K562 (cell line): ENCODE results near the gene CABLES1. TPM values are rescaled to one million over a fixed set of nuclear protein-coding genes. Genes with fewer than 3 reads are reported as not detected.

Source experiments
- ATAC-seq: fragments of 200-7000 bp; cut with Tn5 transposase; 3 replicates; pipeline ENCODE4 v1.9.1; 2020; ENCODE audit warnings: moderate library complexity
- BruUV-seq: library from RNA; stranded (reverse); fragments of 400-500 nt; replicated peaks from 2 replicates; lab custom pipeline; 2021; lab: Mats Ljungman, UMichigan
- CTCF ChIA-PET: fragments of 300-600 bp; formaldehyde crosslinking; extraction: SDS; loops from one replicate; lab custom pipeline; 2021; ENCODE audit warnings: low intra/inter-chr PET ratio; lab: Yijun Ruan, JAX
- POLR2A ChIA-PET: fragments of 300-600, 350-650 bp; sonication (Branson Sonifier 250); formaldehyde crosslinking; extraction: SDS; loops from one replicate; lab custom pipeline; 2021; ENCODE audit warnings: antibody characterized with exemption, inconsistent platforms; lab: Yijun Ruan, JAX
- DNase-seq, 4 experiments: peaks; one replicate each; pipeline versions ENCODE4 v3.0.0 to v3.0.0-alpha.2; 2011 to 2018; ENCODE audit warnings: low spot score in 3 of 4, mixed read lengths in 3 of 4; ENCODE audit errors: extremely low read depth in 1 of 4
- FAIRE-seq: peaks from 2 replicates; lab custom pipeline; 2011; peaks lifted over from hg19 to GRCh38; lab: Jason Lieb, UNC
- H2AFZ ChIP-seq: 2 replicates; pipeline ENCODE4 v1.6.0; 2011; ENCODE audit warnings: low read depth, low read length, control low read depth, inconsistent platforms
- H3K27ac ChIP-seq: fragments of 200-600 bp; 3 replicates; pipeline ENCODE4 v1.8.0; 2011; ENCODE audit warnings: low read depth, mild to moderate bottlenecking, control low read depth, inconsistent platforms, low read length, moderate library complexity, mixed read lengths; ENCODE audit errors: extremely low read depth
- H3K27me3 ChIP-seq, 2 experiments: fragments of 300-600 bp in 1 of 2; 2 replicates in 1 of 2; 3 replicates in 1 of 2; pipeline versions ENCODE4 v1.6.0 to v1.8.0; 2011; ENCODE audit warnings: inconsistent platforms in 2 of 2, low read length in 2 of 2, mild to moderate bottlenecking in 1 of 2, mixed read lengths in 1 of 2, moderate library complexity in 1 of 2; ENCODE audit not compliant: control insufficient read depth in 2 of 2, insufficient read depth in 2 of 2
- H3K36me3 ChIP-seq: fragments of 300-600 bp; 3 replicates; pipeline ENCODE4 v1.8.0; 2011; ENCODE audit warnings: mild to moderate bottlenecking, low read length, inconsistent platforms; ENCODE audit not compliant: control insufficient read depth, insufficient read depth
- H3K4me1 ChIP-seq, 2 experiments: fragments of 200-600 bp in 1 of 2; replicated peaks in 1 of 2; 2 replicates in 1 of 2; 3 replicates in 1 of 2; pipeline versions ENCODE4 v1.5.1 to v1.8.0; 2011; ENCODE audit warnings: inconsistent platforms in 2 of 2, low read length in 2 of 2, mild to moderate bottlenecking in 1 of 2, mixed read lengths in 1 of 2, moderate library complexity in 1 of 2; ENCODE audit not compliant: control insufficient read depth in 2 of 2, insufficient read depth in 2 of 2
- H3K4me2 ChIP-seq: 2 replicates; pipeline ENCODE4 v1.6.1; 2011; ENCODE audit warnings: low read length, control low read depth, inconsistent platforms, mixed read lengths; ENCODE audit not compliant: insufficient read depth
- H3K4me3 ChIP-seq: fragments of 200-600 bp; sonication (generic), shearing (Covaris generic); 2 replicates; pipeline ENCODE4 v1.5.1; 2016; ENCODE audit warnings: control low read depth, inconsistent platforms
- H3K79me2 ChIP-seq: fragments of 200-600 bp; 3 replicates; pipeline ENCODE4 v1.8.0; 2011; ENCODE audit warnings: low read length, inconsistent platforms; ENCODE audit not compliant: control insufficient read depth, insufficient read depth
- H3K9ac ChIP-seq, 2 experiments: 2 replicates each; pipeline versions ENCODE4 v1.6.0 to v1.6.1; 2011; ENCODE audit warnings: low read depth in 2 of 2, low read length in 2 of 2, control low read depth in 1 of 2, inconsistent platforms in 1 of 2, mild to moderate bottlenecking in 1 of 2, mixed read lengths in 1 of 2; ENCODE audit not compliant: insufficient read depth in 1 of 2
- H3K9me1 ChIP-seq: one replicate; pipeline ENCODE4 v1.6.0; 2011; ENCODE audit warnings: inconsistent platforms, mild to moderate bottlenecking, low read length, moderate library complexity; ENCODE audit not compliant: control insufficient read depth, insufficient read depth
- H3K9me3 ChIP-seq: replicated peaks from 2 replicates; pipeline ENCODE4 v1.5.1; 2011; ENCODE audit warnings: low read depth, low read length, inconsistent platforms; ENCODE audit not compliant: control insufficient read depth, insufficient read depth
- H4K20me1 ChIP-seq: replicated peaks from 2 replicates; pipeline ENCODE4 v1.6.1; 2011; ENCODE audit warnings: low read length, inconsistent platforms, mixed read lengths; ENCODE audit not compliant: control insufficient read depth, insufficient read depth
- BCL6 ChIP-seq: fragments of 250-450 bp; sonication (Bioruptor Pico); IDR thresholded peaks from 2 replicates; pipeline ENCODE4 v1.4.0; 2020
- CBFA2T3 ChIP-seq: fragments of 450-650 bp; IDR thresholded peaks from 2 replicates; pipeline ENCODE4 v1.6.1; 2017
- CHCHD3 ChIP-seq: fragments of 250-450 bp; sonication (Bioruptor Pico); IDR thresholded peaks from 2 replicates; pipeline ENCODE4 v2.1.2; 2022; ENCODE audit warnings: mild to moderate bottlenecking
- DDX20 ChIP-seq: fragments of 450-650 bp; IDR thresholded peaks from 2 replicates; pipeline ENCODE4 v1.6.1; 2016; ENCODE audit warnings: missing genetic modification characterization, low read depth, mild to moderate bottlenecking, missing compliant biosample characterization, moderate library complexity
- GATAD2B ChIP-seq: fragments of 450-650 bp; IDR thresholded peaks from 2 replicates; pipeline ENCODE4 v1.6.1; 2017; ENCODE audit warnings: mild to moderate bottlenecking, borderline replicate concordance
- JUNB ChIP-seq: fragments of 450-650 bp; formaldehyde crosslinking; conservative IDR thresholded peaks from 2 replicates; pipeline ENCODE4 v1.4.0; 2020; ENCODE audit warnings: mild to moderate bottlenecking
- LARP7 ChIP-seq: fragments of 450-650 bp; IDR thresholded peaks from 2 replicates; pipeline ENCODE4 v1.6.1; 2016
- NRF1 ChIP-seq, 2 experiments: fragments of 450-650 bp; IDR thresholded peaks in 1 of 2; conservative IDR thresholded peaks in 1 of 2; 2 replicates each; pipeline ENCODE4 v1.6.1; 2014; ENCODE audit warnings: mild to moderate bottlenecking in 2 of 2
- PHTF2 ChIP-seq: fragments of 250-450 bp; sonication (Bioruptor Pico); IDR thresholded peaks from 2 replicates; pipeline ENCODE4 v1.5.0; 2021; ENCODE audit warnings: mild to moderate bottlenecking
- RHOXF2B ChIP-seq: fragments of 250-450 bp; sonication (Bioruptor Pico); conservative IDR thresholded peaks from 2 replicates; pipeline ENCODE4 v1.5.1; 2021
- ZBTB2 ChIP-seq: fragments of 450-650 bp; IDR thresholded peaks from 2 replicates; pipeline ENCODE4 v1.6.1; 2016; ENCODE audit warnings: antibody characterized with exemption
- ZBTB9 ChIP-seq: fragments of 450-650 bp; formaldehyde crosslinking; IDR thresholded peaks from 2 replicates; pipeline ENCODE4 v1.4.0; 2020; ENCODE audit warnings: mild to moderate bottlenecking, moderate library complexity
- ZNF696 ChIP-seq: fragments of 250-450 bp; sonication (Bioruptor Pico); conservative IDR thresholded peaks from 2 replicates; pipeline ENCODE4 v1.4.0; 2020; ENCODE audit warnings: mild to moderate bottlenecking, moderate library complexity
- WGBS: fragments of 100-300 bp; shearing (Covaris generic); methylation state at CpG from one replicate; pipeline ENCODE4 v1.1.6; 2016; ENCODE audit warnings: low coverage, mixed read lengths; ENCODE audit not compliant: insufficient coverage; ENCODE audit errors: missing lambda C conversion rate; 5-methylcytosine and 5-hydroxymethylcytosine counted together
- in situ Hi-C: fragments of 300-500 bp; cut with MboI; formaldehyde crosslinking; loops from 4 replicates; pipeline ENCODE4 v1.15.0; 2018; ENCODE audit warnings: inconsistent platforms, mixed read lengths
- intact Hi-C: fragments of 100-400 bp; cut with micrococcal nuclease; formaldehyde crosslinking; loops from 2 replicates; pipeline ENCODE4 v1.14.2; 2022
- polyA plus RNA-seq, 8 experiments: library from polyadenylated mRNA; depleted of rRNA in 4 of 8; stranded (reverse) in 5 of 8; unstranded in 3 of 8; fragments of >200 nt; fragmentation: Nextera tagmentation in 2 of 8; fragmentation: Illumina TruSeq in 1 of 8; extraction: Ambion mirVana in 2 of 8; extraction: Trizol in 1 of 8; gene quantifications; 2 replicates each; pipeline versions ENCODE4 v1.2.1 to v1.2.3, GENCODE V29; 2011 to 2014; ENCODE audit warnings: inconsistent platforms in 1 of 8, missing spikeins in 1 of 8
- total RNA-seq, 7 experiments: library from RNA; depleted of rRNA in 6 of 7; stranded (reverse); fragments of >200 nt in 6 of 7; fragmentation: Illumina TruSeq in 2 of 7; extraction: Trizol in 2 of 7; gene quantifications; 2 replicates each; pipeline versions ENCODE4 v1.2.1 to v1.2.3, GENCODE V29; 2011 to 2021; ENCODE audit warnings: low replicate concordance in 1 of 7
- TF ChIP-seq, protein P1 (sequence below): fragments of 250-450 bp; sonication (Bioruptor Pico); IDR thresholded peaks from 2 replicates; pipeline ENCODE4 v1.5.0; 2020; ENCODE audit warnings: mild to moderate bottlenecking, borderline replicate concordance
- TF ChIP-seq, protein P2 (sequence below): fragments of 250-450 bp; sonication (Bioruptor Pico); IDR thresholded peaks from 2 replicates; pipeline ENCODE4 v1.4.0; 2020; ENCODE audit warnings: mild to moderate bottlenecking, moderate library complexity
- TF ChIP-seq, protein P3 (sequence below): sonication (generic); formaldehyde crosslinking; IDR thresholded peaks from 2 replicates; pipeline ENCODE4 v1.8.0; 2022; ENCODE audit warnings: missing genetic modification reagents, mild to moderate bottlenecking, borderline replicate concordance

Gene CABLES1
- total and polyA plus RNA-seq, 9 of the 15 experiments (the other 6 are each of a cell fraction or from before 2014, with no cell fraction given): 0.04 to 0.10 (median 0.06) TPM; not detected in 3

DNA sequence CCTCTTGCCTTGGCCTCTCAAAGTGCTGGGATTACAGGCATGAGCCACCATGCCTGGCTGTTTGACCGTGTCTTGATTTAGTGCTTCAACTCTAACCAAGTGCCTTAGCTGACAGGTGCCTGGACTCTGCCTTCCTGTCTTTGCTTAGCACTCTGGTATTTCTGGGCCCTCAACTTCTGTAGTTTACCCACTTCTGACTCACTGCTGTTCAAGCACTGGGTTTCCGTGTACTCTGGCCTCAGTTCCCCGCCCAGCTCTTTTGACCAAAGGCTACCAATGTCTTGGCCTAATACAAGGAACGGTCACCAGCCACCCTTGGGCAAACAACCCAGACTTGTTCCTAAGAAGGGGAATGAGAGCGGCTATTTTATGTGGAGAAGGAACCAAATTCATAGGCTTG is 35.7 kb upstream of the CABLES1 start:
- ChIA-PET CTCF (no interaction called here), POLR2A (no interaction called here)
- no peak overlapping the region for H2AFZ ChIP-seq
- intact Hi-C loops (no loop called here), in situ Hi-C loops (no loop called here)
- H4K20me1 ChIP-seq: no peaks in the 10 kb centered on the region
- TF ChIP-seq ZBTB2 (no peak), DDX20 (tag) (no peak), ZNF696 (no peak), ZBTB9 (no peak), RHOXF2B (CRISPR knock-in tag) (no peak), PHTF2 (no peak), GATAD2B (no peak), BCL6 (CRISPR knock-in tag) (no peak), CBFA2T3 (no peak), LARP7 (no peak), CHCHD3 (CRISPR knock-in tag) (no peak), NRF1 (conservative IDR thresholded peaks at IDR 0.05 in 1 of 2, IDR thresholded peaks at IDR 0.05 in 1 of 2) (no peak), JUNB (no peak)
- TF ChIP-seq, protein P1, sequence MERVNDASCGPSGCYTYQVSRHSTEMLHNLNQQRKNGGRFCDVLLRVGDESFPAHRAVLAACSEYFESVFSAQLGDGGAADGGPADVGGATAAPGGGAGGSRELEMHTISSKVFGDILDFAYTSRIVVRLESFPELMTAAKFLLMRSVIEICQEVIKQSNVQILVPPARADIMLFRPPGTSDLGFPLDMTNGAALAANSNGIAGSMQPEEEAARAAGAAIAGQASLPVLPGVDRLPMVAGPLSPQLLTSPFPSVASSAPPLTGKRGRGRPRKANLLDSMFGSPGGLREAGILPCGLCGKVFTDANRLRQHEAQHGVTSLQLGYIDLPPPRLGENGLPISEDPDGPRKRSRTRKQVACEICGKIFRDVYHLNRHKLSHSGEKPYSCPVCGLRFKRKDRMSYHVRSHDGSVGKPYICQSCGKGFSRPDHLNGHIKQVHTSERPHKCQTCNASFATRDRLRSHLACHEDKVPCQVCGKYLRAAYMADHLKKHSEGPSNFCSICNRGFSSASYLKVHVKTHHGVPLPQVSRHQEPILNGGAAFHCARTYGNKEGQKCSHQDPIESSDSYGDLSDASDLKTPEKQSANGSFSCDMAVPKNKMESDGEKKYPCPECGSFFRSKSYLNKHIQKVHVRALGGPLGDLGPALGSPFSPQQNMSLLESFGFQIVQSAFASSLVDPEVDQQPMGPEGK: no peak
- TF ChIP-seq, protein P2, sequence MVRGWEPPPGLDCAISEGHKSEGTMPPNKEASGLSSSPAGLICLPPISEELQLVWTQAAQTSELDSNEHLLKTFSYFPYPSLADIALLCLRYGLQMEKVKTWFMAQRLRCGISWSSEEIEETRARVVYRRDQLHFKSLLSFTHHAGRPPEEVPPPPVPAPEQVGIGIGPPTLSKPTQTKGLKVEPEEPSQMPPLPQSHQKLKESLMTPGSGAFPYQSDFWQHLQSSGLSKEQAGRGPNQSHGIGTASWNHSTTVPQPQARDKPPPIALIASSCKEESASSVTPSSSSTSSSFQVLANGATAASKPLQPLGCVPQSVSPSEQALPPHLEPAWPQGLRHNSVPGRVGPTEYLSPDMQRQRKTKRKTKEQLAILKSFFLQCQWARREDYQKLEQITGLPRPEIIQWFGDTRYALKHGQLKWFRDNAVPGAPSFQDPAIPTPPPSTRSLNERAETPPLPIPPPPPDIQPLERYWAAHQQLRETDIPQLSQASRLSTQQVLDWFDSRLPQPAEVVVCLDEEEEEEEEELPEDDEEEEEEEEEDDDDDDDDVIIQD (CRISPR knock-in tag): no peak
- TF ChIP-seq, protein P3, sequence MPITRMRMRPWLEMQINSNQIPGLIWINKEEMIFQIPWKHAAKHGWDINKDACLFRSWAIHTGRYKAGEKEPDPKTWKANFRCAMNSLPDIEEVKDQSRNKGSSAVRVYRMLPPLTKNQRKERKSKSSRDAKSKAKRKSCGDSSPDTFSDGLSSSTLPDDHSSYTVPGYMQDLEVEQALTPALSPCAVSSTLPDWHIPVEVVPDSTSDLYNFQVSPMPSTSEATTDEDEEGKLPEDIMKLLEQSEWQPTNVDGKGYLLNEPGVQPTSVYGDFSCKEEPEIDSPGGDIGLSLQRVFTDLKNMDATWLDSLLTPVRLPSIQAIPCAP (CRISPR knock-in tag): no peak
- no peak overlapping the region for H3K4me2 ChIP-seq
- no peaks in the 10 kb centered on the region for H3K9me3 ChIP-seq
- DNase-seq (no peak), FAIRE-seq (no peak), ATAC-seq (no peak)
- 3% methylated on average over 5 of the region's 5 CpGs for WGBS
- H3K4me3 ChIP-seq: no peak overlapping the region
- H3K4me1 ChIP-seq: peaks cover 0 to 3% of the 10 kb centered on the region in 2 experiments; a peak in 2 of 5 replicates
- H3K9me1 ChIP-seq: no peaks in the 10 kb centered on the region
- H3K36me3 ChIP-seq: no peaks in the 10 kb centered on the region
- H3K27me3 ChIP-seq: peaks cover 21 to 42% of the 10 kb centered on the region in 2 experiments
- BruUV-seq: no TSS peak
- no peak overlapping the region for H3K27ac ChIP-seq
- no peaks in the 10 kb centered on the region for H3K79me2 ChIP-seq
- no peak overlapping the region for H3K9ac ChIP-seq
